K562 (cell line): ENCODE measurements around the gene ELOVL2. TPM values are rescaled to one million over a fixed set of nuclear protein-coding genes. Genes with fewer than 3 reads are reported as not detected.
A peak's percentile ranks its signal among the peaks of the same experiment; 100 is the strongest.

Experiments
- ATF1 ChIP-seq, 2 experiments: fragments of 450-650 bp in 1 of 2; IDR thresholded peaks; 2 replicates each; pipeline ENCODE4 v1.6.1; 2016; ENCODE audit warnings: missing compliant biosample characterization in 1 of 2, missing genetic modification characterization in 1 of 2
- CREB1 ChIP-seq, 2 experiments: sonication (generic) in 1 of 2; formaldehyde crosslinking in 1 of 2; IDR thresholded peaks; 2 replicates each; pipeline versions ENCODE4 v1.6.1 to v1.8.0; 2012 to 2022; ENCODE audit warnings: inconsistent platforms in 1 of 2, mild to moderate bottlenecking in 1 of 2, missing genetic modification reagents in 1 of 2, moderate library complexity in 1 of 2
- HBP1 ChIP-seq: fragments of 450-650 bp; formaldehyde crosslinking; IDR thresholded peaks from 2 replicates; pipeline ENCODE4 v1.4.0; 2022; ENCODE audit warnings: missing genetic modification characterization
- JUN ChIP-seq, 2 experiments: sonication (generic) in 1 of 2; formaldehyde crosslinking in 1 of 2; IDR thresholded peaks; 2 replicates each; pipeline versions ENCODE4 v1.6.1 to v1.8.0; 2012 to 2022; ENCODE audit warnings: borderline replicate concordance in 2 of 2, mild to moderate bottlenecking in 2 of 2, improper control_type of control experiment in 1 of 2, low read depth in 1 of 2, low read length in 1 of 2, missing genetic modification reagents in 1 of 2
- JUND ChIP-seq, 2 experiments: IDR thresholded peaks; 2 replicates in 1 of 2; 3 replicates in 1 of 2; pipeline ENCODE4 v1.6.1; 2011; ENCODE audit warnings: borderline replicate concordance in 2 of 2, low read depth in 2 of 2, low read length in 2 of 2, improper control_type of control experiment in 1 of 2, missing biosample characterization in 1 of 2, missing genetic modification characterization in 1 of 2, missing genetic modification reagents in 1 of 2
- NR2C1 ChIP-seq, 2 experiments: fragments of 450-650 bp; IDR thresholded peaks; 2 replicates each; pipeline ENCODE4 v1.6.1; 2017; ENCODE audit warnings: mild to moderate bottlenecking in 2 of 2, antibody characterized with exemption in 1 of 2, inconsistent platforms in 1 of 2, missing compliant biosample characterization in 1 of 2, missing genetic modification characterization in 1 of 2
- POLR2A ChIP-seq: fragments of 450-650 bp; conservative IDR thresholded peaks from 2 replicates; pipeline ENCODE4 v1.6.1; 2016
- RBM22 ChIP-seq: fragments of 200-400 bp; formaldehyde crosslinking; IDR thresholded peaks from 2 replicates; pipeline ENCODE4 v1.6.1; 2018; ENCODE audit warnings: low read length, low read depth; ENCODE audit not compliant: poor library complexity, severe bottlenecking
- SMC3 ChIP-seq: conservative IDR thresholded peaks from 2 replicates; pipeline ENCODE4 v1.6.1; 2011; ENCODE audit warnings: low read depth, low read length, improper control_type of control experiment; ENCODE audit not compliant: insufficient read depth
- TEAD1 ChIP-seq, 2 experiments: fragments of 450-650 bp in 1 of 2; sonication (generic) in 1 of 2; formaldehyde crosslinking; IDR thresholded peaks; 2 replicates each; pipeline versions ENCODE4 v1.4.0 to v1.8.0; 2020 to 2022; ENCODE audit warnings: mild to moderate bottlenecking in 2 of 2, missing genetic modification reagents in 1 of 2
- TEAD4 ChIP-seq, 2 experiments: sonication (generic) in 1 of 2; formaldehyde crosslinking in 1 of 2; IDR thresholded peaks; 2 replicates each; pipeline versions ENCODE4 v1.6.1 to v1.8.0; 2012 to 2022; ENCODE audit warnings: borderline replicate concordance in 1 of 2, inconsistent platforms in 1 of 2, low read length in 1 of 2, mild to moderate bottlenecking in 1 of 2, missing genetic modification reagents in 1 of 2
- TGIF2 ChIP-seq: sonication (generic); formaldehyde crosslinking; IDR thresholded peaks from 2 replicates; pipeline ENCODE4 v1.8.1; 2022; ENCODE audit warnings: mild to moderate bottlenecking, missing genetic modification reagents, moderate library complexity
- YY1 ChIP-seq, 3 experiments: IDR thresholded peaks; 2 replicates each; pipeline ENCODE4 v1.6.1; 2011; ENCODE audit warnings: low read length in 2 of 3, mild to moderate bottlenecking in 2 of 3, moderate library complexity in 2 of 3, borderline replicate concordance in 1 of 3, control low read depth in 1 of 3, low read depth in 1 of 3; ENCODE audit not compliant: insufficient read depth in 3 of 3, insufficient replicate concordance in 2 of 3, control insufficient read depth in 1 of 3, insufficient read length in 1 of 3; ENCODE audit errors: extremely low read depth in 1 of 3
- ZNF764 ChIP-seq: fragments of 250-450 bp; sonication (Bioruptor Pico); IDR thresholded peaks from 2 replicates; pipeline ENCODE4 v1.4.0; 2020; ENCODE audit warnings: low read depth, mild to moderate bottlenecking, moderate library complexity
- polyA plus RNA-seq, 8 experiments: library from polyadenylated mRNA; depleted of rRNA in 4 of 8; stranded (reverse) in 5 of 8; unstranded in 3 of 8; fragments of >200 nt; fragmentation: Nextera tagmentation in 2 of 8; fragmentation: Illumina TruSeq in 1 of 8; extraction: Ambion mirVana in 2 of 8; extraction: Trizol in 1 of 8; gene quantifications; 2 replicates each; pipeline versions ENCODE4 v1.2.1 to v1.2.3, GENCODE V29; 2011 to 2014; ENCODE audit warnings: inconsistent platforms in 1 of 8, missing spikeins in 1 of 8
- total RNA-seq, 7 experiments: library from RNA; depleted of rRNA in 6 of 7; stranded (reverse); fragments of >200 nt in 6 of 7; fragmentation: Illumina TruSeq in 2 of 7; extraction: Trizol in 2 of 7; gene quantifications; 2 replicates each; pipeline versions ENCODE4 v1.2.1 to v1.2.3, GENCODE V29; 2011 to 2021; ENCODE audit warnings: low replicate concordance in 1 of 7
- TF ChIP-seq, protein P1 (sequence below), 3 experiments: IDR thresholded peaks in 2 of 3; conservative IDR thresholded peaks in 1 of 3; 2 replicates each; pipeline ENCODE4 v1.5.1; 2011 to 2012; ENCODE audit warnings: low read length in 3 of 3, mild to moderate bottlenecking in 3 of 3, control low read depth in 2 of 3, improper control_type of control experiment in 1 of 3, inconsistent platforms in 1 of 3, low read depth in 1 of 3, mixed read lengths in 1 of 3, moderate library complexity in 1 of 3; ENCODE audit not compliant: insufficient read depth in 2 of 3
- TF ChIP-seq, protein P2 (sequence below): IDR thresholded peaks from 2 replicates; pipeline ENCODE4 v1.6.1; 2011; ENCODE audit warnings: borderline replicate concordance, low read depth, mild to moderate bottlenecking, moderate library complexity, low read length; ENCODE audit not compliant: insufficient read depth, poor library complexity, severe bottlenecking

Gene ELOVL2
- total and polyA plus RNA-seq, 9 of the 15 experiments (the other 6 are each of a cell fraction or from before 2014, with no cell fraction given) = 0.05 to 0.96 (median 0.31) TPM

DNA sequence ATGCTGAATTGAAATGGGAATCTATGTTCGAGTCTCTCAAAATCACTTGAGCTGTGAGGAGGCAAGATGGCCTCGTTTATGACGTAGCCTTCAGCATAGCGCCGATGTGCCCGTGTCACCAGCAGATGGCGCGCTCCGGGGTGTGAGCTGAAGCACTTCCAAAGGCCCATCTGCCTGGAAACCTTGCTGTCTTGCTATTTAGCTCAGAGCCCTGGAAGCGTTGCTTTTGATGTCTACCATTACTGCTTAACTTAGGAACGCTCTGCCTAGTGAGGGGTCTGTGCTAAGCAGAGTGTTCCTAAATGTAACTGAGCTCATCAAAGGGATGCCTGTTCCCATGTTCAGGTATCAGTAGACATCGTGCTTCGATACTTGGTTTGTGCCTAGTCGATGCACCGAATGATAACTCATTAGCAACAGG, 89.5 kb downstream of the ELOVL2 start (continued):
- TF ChIP-seq SMC3 (peak; percentile 78), POLR2A (0 out of 2 replicates have a peak, but pooled peaks have one; percentile 17), JUN (IDR thresholded peaks at IDR 0.05; ENCODE audit: borderline replicate concordance, low read depth, low read length) (0 out of 2 replicates have a peak, but pooled peaks have one; percentile 20), JUN (CRISPR knock-in tag; IDR thresholded peaks at IDR 0.05; ENCODE audit: borderline replicate concordance) (no peak), NR2C1 (IDR thresholded peaks at IDR 0.05) (no peak), NR2C1 (tag; IDR thresholded peaks at IDR 0.05) (peak; percentile 38; the same call in 1 of the 2 replicates), TGIF2 (no peak), JUND (IDR thresholded peaks at IDR 0.05; ENCODE audit: borderline replicate concordance, low read depth, low read length) (peak; percentile 64), JUND (tag; IDR thresholded peaks at IDR 0.05; ENCODE audit: borderline replicate concordance, low read depth, low read length) (peak; percentile 64; the same call in 1 of the 3 replicates), HBP1 (CRISPR knock-in tag) (no peak), TEAD4 (IDR thresholded peaks at IDR 0.05; ENCODE audit: low read length) (peak; percentile 46; the same call in 1 of the 2 replicates), TEAD4 (CRISPR knock-in tag; IDR thresholded peaks at IDR 0.05; ENCODE audit: borderline replicate concordance) (no peak), ZNF764 (peak; percentile 75), ATF1 (CRISPR knock-in tag; IDR thresholded peaks at IDR 0.05) (peak; percentile 55; the same call in 1 of the 2 replicates), ATF1 (tag; IDR thresholded peaks at IDR 0.05) (peak; percentile 90), YY1 (IDR thresholded peaks at IDR 0.05; ENCODE audit: borderline replicate concordance in 1 of 3, control insufficient read depth in 1 of 3, extremely low read depth in 1 of 3, insufficient read depth in 3 of 3, insufficient read length in 1 of 3, insufficient replicate concordance in 2 of 3, low read depth in 1 of 3, low read length in 2 of 3) (peak; percentile 58 to 94 (median 89)), RBM22 (no peak), CREB1 (IDR thresholded peaks at IDR 0.05) (peak; percentile 82), CREB1 (CRISPR knock-in tag; IDR thresholded peaks at IDR 0.05) (peak; percentile 55; the same call in 1 of the 2 replicates), TEAD1 (CRISPR knock-in tag; IDR thresholded peaks at IDR 0.05) (0 out of 4 replicates have a peak, but pooled peaks of 1 of the 2 experiments have one; percentile 54)
- TF ChIP-seq, protein P1, sequence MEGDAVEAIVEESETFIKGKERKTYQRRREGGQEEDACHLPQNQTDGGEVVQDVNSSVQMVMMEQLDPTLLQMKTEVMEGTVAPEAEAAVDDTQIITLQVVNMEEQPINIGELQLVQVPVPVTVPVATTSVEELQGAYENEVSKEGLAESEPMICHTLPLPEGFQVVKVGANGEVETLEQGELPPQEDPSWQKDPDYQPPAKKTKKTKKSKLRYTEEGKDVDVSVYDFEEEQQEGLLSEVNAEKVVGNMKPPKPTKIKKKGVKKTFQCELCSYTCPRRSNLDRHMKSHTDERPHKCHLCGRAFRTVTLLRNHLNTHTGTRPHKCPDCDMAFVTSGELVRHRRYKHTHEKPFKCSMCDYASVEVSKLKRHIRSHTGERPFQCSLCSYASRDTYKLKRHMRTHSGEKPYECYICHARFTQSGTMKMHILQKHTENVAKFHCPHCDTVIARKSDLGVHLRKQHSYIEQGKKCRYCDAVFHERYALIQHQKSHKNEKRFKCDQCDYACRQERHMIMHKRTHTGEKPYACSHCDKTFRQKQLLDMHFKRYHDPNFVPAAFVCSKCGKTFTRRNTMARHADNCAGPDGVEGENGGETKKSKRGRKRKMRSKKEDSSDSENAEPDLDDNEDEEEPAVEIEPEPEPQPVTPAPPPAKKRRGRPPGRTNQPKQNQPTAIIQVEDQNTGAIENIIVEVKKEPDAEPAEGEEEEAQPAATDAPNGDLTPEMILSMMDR (IDR thresholded peaks at IDR 0.05 in 2 of 3, conservative IDR thresholded peaks at IDR 0.05 in 1 of 3; ENCODE audit: insufficient read depth in 2 of 3, low read depth in 1 of 3, low read length in 3 of 3) = peak; percentile 90 to 97 (median 95)
- TF ChIP-seq, protein P2, sequence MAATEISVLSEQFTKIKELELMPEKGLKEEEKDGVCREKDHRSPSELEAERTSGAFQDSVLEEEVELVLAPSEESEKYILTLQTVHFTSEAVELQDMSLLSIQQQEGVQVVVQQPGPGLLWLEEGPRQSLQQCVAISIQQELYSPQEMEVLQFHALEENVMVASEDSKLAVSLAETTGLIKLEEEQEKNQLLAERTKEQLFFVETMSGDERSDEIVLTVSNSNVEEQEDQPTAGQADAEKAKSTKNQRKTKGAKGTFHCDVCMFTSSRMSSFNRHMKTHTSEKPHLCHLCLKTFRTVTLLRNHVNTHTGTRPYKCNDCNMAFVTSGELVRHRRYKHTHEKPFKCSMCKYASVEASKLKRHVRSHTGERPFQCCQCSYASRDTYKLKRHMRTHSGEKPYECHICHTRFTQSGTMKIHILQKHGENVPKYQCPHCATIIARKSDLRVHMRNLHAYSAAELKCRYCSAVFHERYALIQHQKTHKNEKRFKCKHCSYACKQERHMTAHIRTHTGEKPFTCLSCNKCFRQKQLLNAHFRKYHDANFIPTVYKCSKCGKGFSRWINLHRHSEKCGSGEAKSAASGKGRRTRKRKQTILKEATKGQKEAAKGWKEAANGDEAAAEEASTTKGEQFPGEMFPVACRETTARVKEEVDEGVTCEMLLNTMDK = peak; percentile 85
